ENCODE data around the gene DONSON.

- TF ChIP-seq KDM1A (IDR thresholded peaks at IDR 0.05; ENCODE audit: low read depth) (no peak), ESRRA (IDR thresholded peaks at IDR 0.05; ENCODE audit: borderline replicate concordance, low read length) (no peak), NFE2L2 (conservative IDR thresholded peaks at IDR 0.05; ENCODE audit: low read length) (no peak), CTCF (IDR thresholded peaks at IDR 0.05) (no peak), ZNF302 (CRISPR knock-in tag; IDR thresholded peaks at IDR 0.05) (no peak), JUN (IDR thresholded peaks at IDR 0.05) (no peak)
Measured at GRCh38 chr21:33584455-33584854, 4.0 kb downstream of the DONSON start.
